ENCODE results near the gene MEIKIN. TPM values are rescaled to one million over a fixed set of nuclear protein-coding genes. Genes with fewer than 3 reads are reported as not detected.

MEIKIN gene
- total RNA-seq, 1 experiment from 2014 or later = not detected

DNA sequence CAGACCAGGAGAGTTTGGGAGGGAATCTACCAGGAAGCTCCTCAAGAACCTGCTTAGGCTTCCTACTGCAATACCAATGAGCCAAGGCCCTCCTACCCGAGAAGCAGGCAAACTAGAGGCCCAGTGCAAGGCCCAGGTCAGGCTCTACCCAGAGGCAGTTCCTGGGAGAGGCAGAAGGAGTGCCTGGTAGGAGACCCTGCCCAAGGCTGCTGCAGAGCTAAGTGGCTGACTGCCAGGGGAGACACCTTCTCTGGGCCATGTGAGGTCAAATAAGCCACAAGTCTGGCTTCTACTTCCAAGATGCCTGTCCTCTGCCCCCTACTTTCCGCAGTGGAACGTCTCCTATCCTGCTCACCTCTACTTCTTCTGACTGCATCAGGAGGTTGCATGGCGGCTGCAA is 48.2 kb upstream of the MEIKIN start:
- no peaks in the 10 kb centered on the region for H3F3A ChIP-seq (ENCODE audit: insufficient read depth, low read depth)
- no peak overlapping the region for H3K27ac ChIP-seq
- no peaks in the 10 kb centered on the region for H3K9me2 ChIP-seq (ENCODE audit: insufficient read depth)
- BruUV-seq (replicated peaks) = no TSS peak
- H3K9me3 ChIP-seq (ENCODE audit: insufficient read depth, low read depth) = no peaks in the 10 kb centered on the region
- no peaks in the 10 kb centered on the region for H4K20me1 ChIP-seq (ENCODE audit: insufficient read depth)
- CTCF ChIA-PET = no interaction called here
- 0 out of 2 replicates have a peak, but pooled peaks cover 3% of the 10 kb centered on the region for H3K4me1 ChIP-seq (replicated peaks; ENCODE audit: insufficient read depth)
- H2AFZ ChIP-seq = no peak overlapping the region
- no peak overlapping the region for H3K4me2 ChIP-seq
- no peak for DNase-seq
- H3K4me3 ChIP-seq = no peak overlapping the region
- intact Hi-C loops (cut with micrococcal nuclease; ENCODE audit: unreplicated experiment) = no loop called here
- H3K36me3 ChIP-seq (ENCODE audit: low read depth) = no peaks in the 10 kb centered on the region
- TF ChIP-seq EZH2 (IDR thresholded peaks at IDR 0.05; ENCODE audit: low read depth) = no peak
- TF ChIP-seq, protein P1, sequence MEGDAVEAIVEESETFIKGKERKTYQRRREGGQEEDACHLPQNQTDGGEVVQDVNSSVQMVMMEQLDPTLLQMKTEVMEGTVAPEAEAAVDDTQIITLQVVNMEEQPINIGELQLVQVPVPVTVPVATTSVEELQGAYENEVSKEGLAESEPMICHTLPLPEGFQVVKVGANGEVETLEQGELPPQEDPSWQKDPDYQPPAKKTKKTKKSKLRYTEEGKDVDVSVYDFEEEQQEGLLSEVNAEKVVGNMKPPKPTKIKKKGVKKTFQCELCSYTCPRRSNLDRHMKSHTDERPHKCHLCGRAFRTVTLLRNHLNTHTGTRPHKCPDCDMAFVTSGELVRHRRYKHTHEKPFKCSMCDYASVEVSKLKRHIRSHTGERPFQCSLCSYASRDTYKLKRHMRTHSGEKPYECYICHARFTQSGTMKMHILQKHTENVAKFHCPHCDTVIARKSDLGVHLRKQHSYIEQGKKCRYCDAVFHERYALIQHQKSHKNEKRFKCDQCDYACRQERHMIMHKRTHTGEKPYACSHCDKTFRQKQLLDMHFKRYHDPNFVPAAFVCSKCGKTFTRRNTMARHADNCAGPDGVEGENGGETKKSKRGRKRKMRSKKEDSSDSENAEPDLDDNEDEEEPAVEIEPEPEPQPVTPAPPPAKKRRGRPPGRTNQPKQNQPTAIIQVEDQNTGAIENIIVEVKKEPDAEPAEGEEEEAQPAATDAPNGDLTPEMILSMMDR (conservative IDR thresholded peaks at IDR 0.05) = no peak
- H3K27me3 ChIP-seq (ENCODE audit: insufficient read depth, low read depth) = no peaks in the 10 kb centered on the region
- no peaks in the 10 kb centered on the region for H3K79me2 ChIP-seq (ENCODE audit: low read depth)
- POLR2A ChIA-PET (ENCODE audit: unreplicated experiment) = no interaction called here

DNA sequence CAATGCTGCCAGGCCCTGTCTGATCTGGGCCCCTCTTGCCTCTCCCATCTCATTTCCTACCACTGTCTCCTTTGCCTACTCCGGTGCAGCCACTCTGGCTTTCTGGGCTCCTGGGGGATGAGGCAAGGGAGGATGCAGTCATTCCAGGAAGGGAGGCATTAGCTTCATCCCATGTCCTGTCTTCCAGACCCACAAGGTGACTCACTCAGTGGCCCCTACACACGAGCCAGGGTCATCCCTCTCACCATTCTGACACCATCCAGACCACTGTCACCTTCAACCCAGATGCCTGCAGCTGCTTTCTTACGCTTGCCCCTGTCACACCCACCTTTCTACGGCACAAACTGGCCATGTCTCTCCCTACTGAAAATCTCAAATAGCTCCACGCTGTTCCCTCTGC is 46.9 kb upstream of the MEIKIN start:
- ChIA-PET POLR2A (ENCODE audit: unreplicated experiment) (no interaction called here), CTCF (no interaction called here)
- Histone ChIP-seq H3F3A (ENCODE audit: insufficient read depth, low read depth) (no peaks in the 10 kb centered on the region), H3K27me3 (ENCODE audit: insufficient read depth, low read depth) (no peaks in the 10 kb centered on the region), H3K27ac (no peak overlapping the region), H3K4me1 (replicated peaks; ENCODE audit: insufficient read depth) (0 out of 2 replicates have a peak, but pooled peaks cover 3% of the 10 kb centered on the region), H3K36me3 (ENCODE audit: low read depth) (no peaks in the 10 kb centered on the region), H3K4me2 (no peak overlapping the region), H3K9me3 (ENCODE audit: insufficient read depth, low read depth) (no peaks in the 10 kb centered on the region), H3K4me3 (no peak overlapping the region), H4K20me1 (ENCODE audit: insufficient read depth) (no peaks in the 10 kb centered on the region), H3K9me2 (ENCODE audit: insufficient read depth) (no peaks in the 10 kb centered on the region), H3K79me2 (ENCODE audit: low read depth) (no peaks in the 10 kb centered on the region), H2AFZ (no peak overlapping the region)
- intact Hi-C loops (cut with micrococcal nuclease; ENCODE audit: unreplicated experiment) = no loop called here
- TF ChIP-seq EZH2 (IDR thresholded peaks at IDR 0.05; ENCODE audit: low read depth) = no peak
- TF ChIP-seq, protein P1 (conservative IDR thresholded peaks at IDR 0.05) = no peak
- DNase-seq = no peak
- BruUV-seq (replicated peaks) = no TSS peak

DNA sequence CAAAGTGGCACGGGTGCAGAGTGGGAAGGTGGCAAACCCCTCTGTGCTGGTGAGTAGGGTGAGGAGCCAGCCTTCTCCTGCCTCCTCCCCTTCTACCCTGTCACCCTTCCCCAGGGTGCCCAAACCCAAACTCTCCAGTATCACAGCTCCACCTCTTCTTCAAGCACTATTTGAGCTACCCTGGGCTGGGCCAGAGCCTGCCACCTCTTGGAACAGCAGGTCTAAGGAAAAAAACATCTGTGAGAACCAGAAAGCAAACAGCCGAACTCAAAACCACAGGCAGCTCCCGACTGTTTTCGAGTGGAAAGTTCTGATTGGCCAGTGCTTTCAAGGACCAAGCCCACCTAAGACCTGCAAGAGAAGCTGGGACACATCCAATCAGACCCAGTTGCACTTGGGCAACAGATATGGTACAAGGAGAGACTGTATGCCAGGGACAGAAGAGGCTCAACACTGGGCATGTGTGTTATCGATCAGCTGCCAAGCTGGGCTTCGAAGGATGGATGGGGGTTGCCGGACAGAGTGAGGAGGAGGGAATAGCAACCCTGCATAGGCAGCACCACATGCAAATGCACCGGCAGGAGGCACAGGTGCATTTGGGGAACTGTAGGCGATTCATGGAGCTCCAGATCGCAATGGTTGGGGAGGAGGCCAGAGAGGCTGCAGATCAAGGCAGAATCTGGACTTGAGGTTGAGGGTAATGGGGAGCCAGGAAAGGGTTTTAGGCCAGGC is 46.3 kb upstream of the MEIKIN start:
- no peak overlapping the region for H2AFZ ChIP-seq
- TF ChIP-seq EZH2 (IDR thresholded peaks at IDR 0.05; ENCODE audit: low read depth) = no peak
- TF ChIP-seq, protein P1 (conservative IDR thresholded peaks at IDR 0.05) = no peak
- H3F3A ChIP-seq (ENCODE audit: insufficient read depth, low read depth) = no peaks in the 10 kb centered on the region
- H3K36me3 ChIP-seq (ENCODE audit: low read depth) = no peaks in the 10 kb centered on the region
- H3K9me3 ChIP-seq (ENCODE audit: insufficient read depth, low read depth) = no peaks in the 10 kb centered on the region
- intact Hi-C loops (cut with micrococcal nuclease; ENCODE audit: unreplicated experiment) = no loop called here
- no TSS peak for BruUV-seq (replicated peaks)
- H3K4me1 ChIP-seq (replicated peaks; ENCODE audit: insufficient read depth) = 0 out of 2 replicates have a peak, but pooled peaks cover 3% of the 10 kb centered on the region
- H3K27ac ChIP-seq = no peak overlapping the region
- CTCF ChIA-PET = no interaction called here
- DNase-seq = no peak
- no peaks in the 10 kb centered on the region for H3K27me3 ChIP-seq (ENCODE audit: insufficient read depth, low read depth)
- no peak overlapping the region for H3K4me2 ChIP-seq
- H3K4me3 ChIP-seq = no peak overlapping the region
- H3K9me2 ChIP-seq (ENCODE audit: insufficient read depth) = no peaks in the 10 kb centered on the region
- H3K79me2 ChIP-seq (ENCODE audit: low read depth) = no peaks in the 10 kb centered on the region
- H4K20me1 ChIP-seq (ENCODE audit: insufficient read depth) = no peaks in the 10 kb centered on the region
- POLR2A ChIA-PET (ENCODE audit: unreplicated experiment) = no interaction called here

All from PC-9 (cell line).